Tibial nerve (tissue), 4 donors: ENCODE results near the gene HLA-DOB. TPM values are rescaled to one million over a fixed set of nuclear protein-coding genes. Genes with fewer than 3 reads are reported as not detected.
A peak's percentile ranks its signal among the peaks of the same experiment; 100 is the strongest.
"Not testable (repeated sequence)": the region's sequence is repeated elsewhere in the genome, so short reads cannot be mapped to it uniquely, and the experiment has no call there.

Experiments used
- DNase-seq, 2 donors: peaks; one replicate each; pipeline ENCODE4 v3.0.0-alpha.2; 2019; ENCODE audit warnings: low spot score in 2 of 2
- H3K27ac ChIP-seq, 4 donors: fragments of 200-600 bp; sonication (generic) in 3 of 4; one replicate each; pipeline ENCODE4 v1.5.1; 2017 to 2019; ENCODE audit warnings: mild to moderate bottlenecking in 1 of 4
- H3K27me3 ChIP-seq, 2 donors: fragments of 200-600 bp; sonication (generic) in 1 of 2; one replicate each; pipeline versions ENCODE4 v1.5.1 to v1.6.0; 2017 to 2019
- H3K36me3 ChIP-seq, 3 donors: fragments of 200-600 bp; sonication (generic); one replicate each; pipeline ENCODE4 v1.5.1; 2018 to 2019
- H3K4me1 ChIP-seq, 4 donors: fragments of 200-600 bp; sonication (generic) in 3 of 4; one replicate each; pipeline ENCODE4 v1.5.1; 2017 to 2019
- H3K4me3 ChIP-seq, 4 donors: fragments of 200-600 bp; sonication (generic) in 3 of 4; one replicate each; pipeline ENCODE4 v1.5.1; 2017 to 2019; ENCODE audit warnings: mild to moderate bottlenecking in 1 of 4, moderate library complexity in 1 of 4
- H3K9me3 ChIP-seq, 4 donors: fragments of 200-600 bp; sonication (generic) in 3 of 4; one replicate each; pipeline ENCODE4 v1.5.1; 2017 to 2019
- EP300 ChIP-seq, 2 donors: sonication (generic); formaldehyde crosslinking; IDR thresholded peaks; one replicate each; pipeline ENCODE4 v1.6.1; 2017; ENCODE audit warnings: antibody characterized with exemption in 2 of 2, mild to moderate bottlenecking in 1 of 2
- POLR2A ChIP-seq, 2 donors: fragments of 450-650 bp; IDR thresholded peaks; one replicate each; pipeline ENCODE4 v1.6.1; 2017; ENCODE audit warnings: antibody characterized with exemption in 2 of 2, mild to moderate bottlenecking in 2 of 2, moderate library complexity in 2 of 2
- WGBS, 2 donors: methylation state at CpG; one replicate each; pipeline ENCODE4 v1.1.5; 2018; 5-methylcytosine and 5-hydroxymethylcytosine counted together
- total RNA-seq, 4 donors: library from RNA; depleted of rRNA; stranded (reverse); fragments of >200 nt; gene quantifications; one replicate each; pipeline ENCODE4 v1.1.0, GENCODE V29; 2016
- TF ChIP-seq, protein P1 (sequence below), 5 experiments: fragments of 200-600 bp in 3 of 5; fragments of 450-650 bp in 2 of 5; sonication (generic) in 3 of 5; IDR thresholded peaks; one replicate each; pipeline ENCODE4 v1.5.1; 2016 to 2019; ENCODE audit warnings: antibody characterized with exemption in 5 of 5, mild to moderate bottlenecking in 3 of 5, moderate library complexity in 2 of 5

HLA-DOB gene
- total RNA-seq, 4 donors from 2014 or later = 2.1 to 3.5 TPM; not detected in 2

DNA sequence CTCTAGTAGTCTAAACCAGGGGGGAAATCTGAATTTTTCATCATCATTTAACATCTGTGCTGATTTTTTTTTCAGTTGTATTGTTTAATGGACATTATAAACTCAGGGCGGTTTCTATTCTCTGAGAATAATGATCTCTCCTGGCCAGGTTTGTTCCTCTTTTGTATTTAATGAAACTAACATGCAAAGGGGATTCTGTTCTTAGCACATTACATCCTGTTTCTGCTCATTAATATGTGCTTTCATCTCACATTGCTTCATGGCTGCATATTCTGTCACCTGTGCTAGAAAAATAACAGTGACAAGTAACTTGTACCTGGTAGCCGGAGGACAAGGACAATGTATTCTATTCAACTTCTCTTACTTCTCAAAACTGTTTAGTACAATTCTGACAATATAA, 806 bp downstream of the HLA-DOB start:
- Histone ChIP-seq H3K27me3 (no peaks in the 10 kb centered on the region), H3K9me3 (no peaks in the 10 kb centered on the region), H3K36me3 (no peaks in the 10 kb centered on the region), H3K4me1 (peaks cover 0 to 12% (median 0%) of the 10 kb centered on the region in 4 donors), H3K4me3 (peak overlapping the region in 1 of 4 donors; percentile 33), H3K27ac (peak overlapping the region in 1 of 4 donors; percentile 69)
- TF ChIP-seq EP300 (IDR thresholded peaks at IDR 0.05) = no peak
- no peak for TF ChIP-seq POLR2A (IDR thresholded peaks at IDR 0.05)
- TF ChIP-seq, protein P1, sequence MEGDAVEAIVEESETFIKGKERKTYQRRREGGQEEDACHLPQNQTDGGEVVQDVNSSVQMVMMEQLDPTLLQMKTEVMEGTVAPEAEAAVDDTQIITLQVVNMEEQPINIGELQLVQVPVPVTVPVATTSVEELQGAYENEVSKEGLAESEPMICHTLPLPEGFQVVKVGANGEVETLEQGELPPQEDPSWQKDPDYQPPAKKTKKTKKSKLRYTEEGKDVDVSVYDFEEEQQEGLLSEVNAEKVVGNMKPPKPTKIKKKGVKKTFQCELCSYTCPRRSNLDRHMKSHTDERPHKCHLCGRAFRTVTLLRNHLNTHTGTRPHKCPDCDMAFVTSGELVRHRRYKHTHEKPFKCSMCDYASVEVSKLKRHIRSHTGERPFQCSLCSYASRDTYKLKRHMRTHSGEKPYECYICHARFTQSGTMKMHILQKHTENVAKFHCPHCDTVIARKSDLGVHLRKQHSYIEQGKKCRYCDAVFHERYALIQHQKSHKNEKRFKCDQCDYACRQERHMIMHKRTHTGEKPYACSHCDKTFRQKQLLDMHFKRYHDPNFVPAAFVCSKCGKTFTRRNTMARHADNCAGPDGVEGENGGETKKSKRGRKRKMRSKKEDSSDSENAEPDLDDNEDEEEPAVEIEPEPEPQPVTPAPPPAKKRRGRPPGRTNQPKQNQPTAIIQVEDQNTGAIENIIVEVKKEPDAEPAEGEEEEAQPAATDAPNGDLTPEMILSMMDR (IDR thresholded peaks at IDR 0.05) = no peak
- 87 to 89% methylated on average over 2 of the region's 2 CpGs for WGBS, 2 donors
- no peak for DNase-seq

DNA sequence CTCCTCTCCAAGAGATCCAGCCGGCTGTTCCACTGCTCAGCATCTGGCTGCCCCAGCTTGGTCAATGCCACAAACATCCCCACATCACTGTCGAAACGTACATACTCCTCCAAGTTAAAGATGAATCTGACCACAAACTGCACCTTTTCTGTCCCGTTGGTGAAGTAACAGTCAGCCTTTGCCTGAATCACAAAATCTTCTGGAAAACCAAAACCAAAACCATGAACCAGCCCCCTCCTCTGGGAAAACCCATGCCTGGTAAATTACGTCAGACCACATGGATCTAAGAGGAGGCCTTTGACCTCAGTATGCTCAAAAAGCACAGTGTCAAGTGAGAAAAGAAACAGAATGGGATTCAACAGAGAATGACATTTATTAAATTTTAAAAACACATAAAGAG, 1.7 kb downstream of the HLA-DOB start:
- Histone ChIP-seq H3K9me3 (no peaks in the 10 kb centered on the region), H3K4me1 (peaks cover 0 to 12% (median 0%) of the 10 kb centered on the region in 4 donors), H3K27me3 (no peaks in the 10 kb centered on the region), H3K27ac (no peak overlapping the region), H3K4me3 (peak overlapping the region in 1 of 4 donors; percentile 33), H3K36me3 (no peaks in the 10 kb centered on the region)
- peak in 1 of 2 donors; percentile 25 for DNase-seq
- no peak for TF ChIP-seq EP300 (IDR thresholded peaks at IDR 0.05)
- no peak for TF ChIP-seq POLR2A (IDR thresholded peaks at IDR 0.05)
- TF ChIP-seq, protein P1 (IDR thresholded peaks at IDR 0.05) = no peak
- 55 to 71% methylated on average over 5 of the region's 5 CpGs for WGBS, 2 donors

DNA sequence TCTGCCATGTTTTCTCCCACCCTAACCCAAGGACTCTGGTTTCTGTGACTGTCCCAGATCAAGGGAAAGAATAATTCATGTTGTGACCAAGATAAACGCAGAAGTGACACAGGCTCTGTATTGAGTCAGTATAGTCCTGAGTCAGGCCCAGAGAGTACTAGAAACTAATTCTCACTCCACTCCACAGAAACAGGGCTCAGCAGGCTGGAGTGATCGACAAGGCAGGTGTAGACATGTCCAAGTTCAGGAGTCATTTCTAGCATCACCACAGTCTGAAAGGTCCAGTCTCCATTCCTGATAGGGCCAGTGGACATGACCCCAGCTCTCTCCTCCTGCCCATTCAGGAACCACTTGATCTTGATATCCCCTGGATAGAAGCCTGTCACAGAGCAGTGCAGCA, 2.7 kb downstream of the HLA-DOB start:
- H3K4me3 ChIP-seq = no peak overlapping the region
- no peak for DNase-seq
- WGBS, 2 donors = 92 to 95% methylated on average over 2 of the region's 2 CpGs
- H3K36me3 ChIP-seq = no peaks in the 10 kb centered on the region
- H3K9me3 ChIP-seq = no peaks in the 10 kb centered on the region
- H3K4me1 ChIP-seq = peaks cover 0 to 12% (median 0%) of the 10 kb centered on the region in 4 donors
- TF ChIP-seq, protein P1 (IDR thresholded peaks at IDR 0.05) = no peak
- TF ChIP-seq POLR2A (IDR thresholded peaks at IDR 0.05) (no peak), EP300 (IDR thresholded peaks at IDR 0.05) (no peak)
- no peak overlapping the region for H3K27ac ChIP-seq
- no peaks in the 10 kb centered on the region for H3K27me3 ChIP-seq

DNA sequence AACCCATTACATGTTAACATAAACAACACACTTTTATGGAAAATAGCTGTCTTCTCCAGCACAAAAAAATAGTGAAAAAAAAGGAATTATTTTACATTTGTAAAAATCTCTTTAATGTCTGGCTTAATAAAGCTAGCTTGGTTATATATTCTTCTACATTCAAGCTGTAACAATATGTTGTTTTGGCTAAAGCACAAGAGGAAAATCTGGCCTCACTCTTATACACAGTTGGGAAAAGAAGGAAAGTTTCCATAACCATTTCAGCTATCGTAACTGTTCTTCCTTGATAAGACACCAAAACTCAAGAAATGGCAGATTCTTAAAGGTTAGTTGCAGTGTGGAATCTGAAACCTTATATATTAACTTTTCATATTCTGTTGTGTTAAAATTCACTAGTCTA, 7.6 kb downstream of the HLA-DOB start:
- Histone ChIP-seq H3K9me3 (no peaks in the 10 kb centered on the region), H3K4me1 (no peaks in the 10 kb centered on the region), H3K27me3 (peaks cover 0 to 29% of the 10 kb centered on the region in 2 donors), H3K36me3 (no peaks in the 10 kb centered on the region), H3K4me3 (no peak overlapping the region), H3K27ac (no peak overlapping the region)
- no peak for DNase-seq
- WGBS, 2 donors = 0 to 44% methylated on average over 1 of the region's 1 CpG
- TF ChIP-seq POLR2A (IDR thresholded peaks at IDR 0.05) = no peak
- TF ChIP-seq, protein P1 (IDR thresholded peaks at IDR 0.05) = no peak

DNA sequence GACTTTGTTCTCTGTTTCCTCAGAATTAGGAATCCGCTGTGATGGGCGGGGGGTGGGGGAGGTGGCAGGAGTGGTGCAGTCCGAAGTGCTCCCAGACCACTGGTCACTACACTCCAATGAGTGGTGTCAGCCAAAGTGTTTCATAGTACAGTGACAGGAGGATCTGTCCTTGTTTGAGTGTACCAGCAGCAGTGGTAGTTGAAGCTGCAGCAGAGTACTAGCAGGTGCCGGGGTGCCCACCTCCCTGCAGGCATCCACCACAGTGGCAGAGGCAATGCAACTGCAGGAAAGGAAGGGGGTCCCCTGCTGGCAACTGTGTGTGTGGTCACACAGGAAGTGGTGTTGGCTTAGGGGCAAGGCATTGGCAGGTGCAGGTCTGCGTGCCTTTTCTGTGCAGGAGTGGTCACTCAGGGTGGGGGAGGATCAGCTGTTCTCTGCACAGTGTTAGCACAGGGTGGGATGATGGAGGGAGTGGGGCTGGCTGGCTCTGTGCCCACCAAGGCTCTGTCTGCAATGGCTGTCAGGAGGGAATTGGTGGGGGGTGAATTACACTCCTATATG, 9.7 kb downstream of the HLA-DOB start:
- Histone ChIP-seq H3K27ac (no peak overlapping the region), H3K4me1 (no peaks in the 10 kb centered on the region), H3K36me3 (no peaks in the 10 kb centered on the region), H3K27me3 (peaks cover 0 to 44% of the 10 kb centered on the region in 2 donors), H3K4me3 (no peak overlapping the region), H3K9me3 (no peaks in the 10 kb centered on the region)
- DNase-seq = no peak
- TF ChIP-seq EP300 (IDR thresholded peaks at IDR 0.05) = no peak
- TF ChIP-seq, protein P1 (IDR thresholded peaks at IDR 0.05) = no peak
- no peak for TF ChIP-seq POLR2A (IDR thresholded peaks at IDR 0.05)
- 63 to 83% methylated on average over 5 of the region's 5 CpGs for WGBS, 2 donors

DNA sequence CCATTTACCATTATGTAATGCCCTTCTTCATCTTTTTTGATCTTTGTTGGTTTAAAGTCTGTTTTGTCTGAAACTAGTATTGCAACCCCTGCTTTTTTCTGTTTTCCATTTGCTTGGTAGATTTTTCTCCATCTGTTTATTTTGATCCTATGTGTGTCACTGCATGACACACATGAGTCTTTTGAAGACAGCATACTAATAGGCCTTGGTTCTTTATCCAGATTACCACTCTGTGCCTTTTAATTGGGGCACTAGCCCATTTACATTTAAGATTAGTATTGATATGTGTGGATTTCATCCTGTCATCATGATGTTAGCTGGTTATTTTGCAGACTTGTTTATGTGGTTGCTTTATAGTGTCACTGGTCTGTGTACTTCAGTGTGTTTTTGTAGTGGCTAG, 11.4 kb downstream of the HLA-DOB start:
- H3K27ac ChIP-seq, DNase-seq, H3K4me3 ChIP-seq, H3K4me1 ChIP-seq, H3K9me3 ChIP-seq, H3K36me3 ChIP-seq: not testable (repeated sequence)
- peaks cover 0 to 57% of the 10 kb centered on the region in 2 donors for H3K27me3 ChIP-seq
